ENCODE data around the gene CD2AP. TPM values are rescaled to one million over a fixed set of nuclear protein-coding genes. Genes with fewer than 3 reads are reported as not detected.

Gene CD2AP
- total and polyA plus RNA-seq, 2 of the 8 experiments (the other 6 are each of a cell fraction or from before 2014, with no cell fraction given): 8.6 to 75.6 TPM

DNA sequence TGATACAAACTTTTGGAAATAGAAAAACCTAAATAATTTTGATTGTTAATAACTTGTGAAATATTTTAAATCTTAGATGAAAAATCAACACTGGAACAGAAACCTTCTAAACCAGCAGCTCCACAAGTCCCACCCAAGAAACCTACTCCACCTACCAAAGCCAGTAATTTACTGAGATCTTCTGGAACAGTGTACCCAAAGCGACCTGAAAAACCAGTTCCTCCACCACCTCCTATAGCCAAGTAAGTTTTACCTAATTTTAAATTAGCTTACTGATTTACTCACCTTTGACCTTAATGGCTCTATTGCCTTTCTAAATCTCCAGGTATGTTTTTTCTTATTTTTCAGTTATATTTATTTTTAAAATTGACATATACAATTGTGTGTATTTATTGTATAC is 118.2 kb downstream of the CD2AP start:
- Histone ChIP-seq H2BK12ac (ENCODE audit: low read depth, low read length) (no peak overlapping the region), H2BK15ac (ENCODE audit: low read length) (no peak overlapping the region), H4K20me1 (replicated peaks in 1 of 2; ENCODE audit: control insufficient read depth in 1 of 2, insufficient read depth in 2 of 2, low read length in 2 of 2) (no peaks in the 10 kb centered on the region), H4K8ac (ENCODE audit: extremely low read depth, insufficient read depth, low read length) (no peak overlapping the region), H3K4me2 (ENCODE audit: insufficient read depth in 1 of 2, low read depth in 2 of 2, low read length in 2 of 2) (no peak overlapping the region), H3K4me1 (replicated peaks in 1 of 4; ENCODE audit: control insufficient read depth in 3 of 4, insufficient read depth in 4 of 4, low read length in 3 of 4) (no peaks in the 10 kb centered on the region), H3K36me3 (ENCODE audit: control insufficient read depth in 2 of 4, insufficient read depth in 4 of 4, low read length in 3 of 4) (peaks cover 8 to 59% (median 27%) of the 10 kb centered on the region in 4 experiments), H3K9ac (replicated peaks in 1 of 4; ENCODE audit: extremely low read depth in 1 of 4, low read depth in 3 of 4, low read length in 3 of 4) (no peak overlapping the region), H3K27ac (ENCODE audit: low read depth, low read length) (no peak overlapping the region), H4K5ac (ENCODE audit: insufficient read length, low read depth, low read length) (no peak overlapping the region), H3K23me2 (ENCODE audit: low read depth, low read length) (no peaks in the 10 kb centered on the region), H2BK20ac (ENCODE audit: low read length) (no peak overlapping the region), H4K91ac (replicated peaks; ENCODE audit: insufficient read length, low read length) (no peak overlapping the region), H3K27me3 (replicated peaks in 1 of 4; ENCODE audit: control insufficient read depth in 3 of 4, extremely low read depth in 1 of 4, insufficient read depth in 3 of 4, low read length in 3 of 4) (no peaks in the 10 kb centered on the region), H3K23ac (ENCODE audit: insufficient read length) (no peak overlapping the region), H2AFZ (ENCODE audit: low read length) (no peak overlapping the region), H2AK5ac (ENCODE audit: low read depth, low read length) (no peak overlapping the region), H3K79me2 (ENCODE audit: control insufficient read depth in 1 of 2, insufficient read depth in 2 of 2, low read length in 2 of 2) (no peaks in the 10 kb centered on the region), H3K14ac (ENCODE audit: insufficient read length) (no peak overlapping the region), H3K79me1 (ENCODE audit: low read depth, low read length) (no peaks in the 10 kb centered on the region), H3K9me3 (ENCODE audit: insufficient read depth in 2 of 2, low read depth in 1 of 2, low read length in 1 of 2) (no peaks in the 10 kb centered on the region; a peak in 1 of 4 replicates), H3K18ac (ENCODE audit: extremely low read depth, low read length) (no peak overlapping the region), H3K56ac (replicated peaks; ENCODE audit: insufficient read length, low read depth, low read length) (no peak overlapping the region), H2BK5ac (ENCODE audit: low read depth, low read length) (no peak overlapping the region), H3K4ac (replicated peaks; ENCODE audit: insufficient read length, low read depth, low read length) (no peak overlapping the region), H2BK120ac (replicated peaks; ENCODE audit: low read depth, low read length) (no peak overlapping the region), H3K4me3 (ENCODE audit: extremely low read depth in 1 of 4, insufficient read depth in 2 of 4, low read depth in 3 of 4, low read length in 4 of 4) (no peak overlapping the region)
- 90% methylated on average over 1 of the region's 1 CpG; no CpG with 5 or more reads in 1 of the 2 experiments for WGBS, 2 experiments (ENCODE audit: extremely low coverage in 1 of 2, insufficient coverage in 1 of 2, insufficient read length in 1 of 2, insufficient replicate concordance in 2 of 2, low coverage in 1 of 2, low lambda C conversion rate in 2 of 2, missing lambda C conversion rate in 1 of 2)
- DNase-seq (ENCODE audit: low read depth in 1 of 2, low spot score in 2 of 2): no peak
- POLR2A ChIA-PET (ENCODE audit: partially characterized antibody): no interaction called here
- TF ChIP-seq SUZ12 (IDR thresholded peaks at IDR 0.05; ENCODE audit: low read length) (no peak), BRCA1 (IDR thresholded peaks at IDR 0.05; ENCODE audit: low read depth, low read length) (no peak), HDAC6 (IDR thresholded peaks at IDR 0.05; ENCODE audit: low read depth, low read length) (no peak), BCL11A (IDR thresholded peaks at IDR 0.05; ENCODE audit: low read depth in 2 of 2, low read length in 2 of 2) (no peak), CHD1 (IDR thresholded peaks at IDR 0.05; ENCODE audit: low read depth, low read length) (no peak), POLR2A (IDR thresholded peaks at IDR 0.05; ENCODE audit: control extremely low read depth in 1 of 2, low read depth in 2 of 2, low read length in 2 of 2) (no peak), ASH2L (IDR thresholded peaks at IDR 0.05; ENCODE audit: low read length) (no peak), KDM5A (IDR thresholded peaks at IDR 0.05; ENCODE audit: low read length) (no peak)
- TF ChIP-seq, protein P1, sequence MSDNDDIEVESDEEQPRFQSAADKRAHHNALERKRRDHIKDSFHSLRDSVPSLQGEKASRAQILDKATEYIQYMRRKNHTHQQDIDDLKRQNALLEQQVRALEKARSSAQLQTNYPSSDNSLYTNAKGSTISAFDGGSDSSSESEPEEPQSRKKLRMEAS (IDR thresholded peaks at IDR 0.05): no peak
- TF ChIP-seq, protein P2, sequence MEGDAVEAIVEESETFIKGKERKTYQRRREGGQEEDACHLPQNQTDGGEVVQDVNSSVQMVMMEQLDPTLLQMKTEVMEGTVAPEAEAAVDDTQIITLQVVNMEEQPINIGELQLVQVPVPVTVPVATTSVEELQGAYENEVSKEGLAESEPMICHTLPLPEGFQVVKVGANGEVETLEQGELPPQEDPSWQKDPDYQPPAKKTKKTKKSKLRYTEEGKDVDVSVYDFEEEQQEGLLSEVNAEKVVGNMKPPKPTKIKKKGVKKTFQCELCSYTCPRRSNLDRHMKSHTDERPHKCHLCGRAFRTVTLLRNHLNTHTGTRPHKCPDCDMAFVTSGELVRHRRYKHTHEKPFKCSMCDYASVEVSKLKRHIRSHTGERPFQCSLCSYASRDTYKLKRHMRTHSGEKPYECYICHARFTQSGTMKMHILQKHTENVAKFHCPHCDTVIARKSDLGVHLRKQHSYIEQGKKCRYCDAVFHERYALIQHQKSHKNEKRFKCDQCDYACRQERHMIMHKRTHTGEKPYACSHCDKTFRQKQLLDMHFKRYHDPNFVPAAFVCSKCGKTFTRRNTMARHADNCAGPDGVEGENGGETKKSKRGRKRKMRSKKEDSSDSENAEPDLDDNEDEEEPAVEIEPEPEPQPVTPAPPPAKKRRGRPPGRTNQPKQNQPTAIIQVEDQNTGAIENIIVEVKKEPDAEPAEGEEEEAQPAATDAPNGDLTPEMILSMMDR (IDR thresholded peaks at IDR 0.05; ENCODE audit: control extremely low read depth in 1 of 3, insufficient read depth in 1 of 3, low read depth in 1 of 3, low read length in 3 of 3): no peak
- CTCF ChIA-PET (ENCODE audit: partially characterized antibody): no interaction called here
- no peak for FAIRE-seq
